Keratinocyte (primary cell): Measurements from ENCODE around the gene RAD23B. TPM values are rescaled to one million over a fixed set of nuclear protein-coding genes. Genes with fewer than 3 reads are reported as not detected.

Source experiments
- DNase-seq: peaks from one replicate; pipeline ENCODE4 v3.0.0-alpha.2; 2011; ENCODE audit warnings: low read depth, missing footprints, low spot score
- FAIRE-seq: peaks from 2 replicates; lab custom pipeline; 2011; peaks lifted over from hg19 to GRCh38; lab: Jason Lieb, UNC
- H2AFZ ChIP-seq: 2 replicates; pipeline ENCODE4 v1.6.0; 2012; ENCODE audit warnings: low read length, control low read depth, inconsistent platforms; ENCODE audit not compliant: control insufficient read depth
- H3K27ac ChIP-seq: 2 replicates; pipeline ENCODE4 v1.5.1; 2011; ENCODE audit warnings: low read length; ENCODE audit not compliant: control insufficient read depth, insufficient read depth
- H3K27me3 ChIP-seq: 3 replicates; pipeline ENCODE4 v1.6.0; 2011; ENCODE audit warnings: low read length; ENCODE audit not compliant: control insufficient read depth, insufficient read depth; ENCODE audit errors: extremely low read depth
- H3K36me3 ChIP-seq, 2 experiments: 2 replicates in 1 of 2; 3 replicates in 1 of 2; pipeline ENCODE4 v1.5.1; 2011; ENCODE audit warnings: low read length in 2 of 2, mild to moderate bottlenecking in 1 of 2; ENCODE audit not compliant: control insufficient read depth in 2 of 2, insufficient read depth in 2 of 2; ENCODE audit errors: extremely low read depth in 1 of 2
- H3K4me1 ChIP-seq: 3 replicates; pipeline ENCODE4 v1.5.1; 2011; ENCODE audit warnings: low read length; ENCODE audit not compliant: control insufficient read depth, insufficient read depth; ENCODE audit errors: extremely low read depth
- H3K4me2 ChIP-seq: 3 replicates; pipeline ENCODE4 v1.6.0; 2011; ENCODE audit warnings: low read depth, low read length; ENCODE audit not compliant: control insufficient read depth, insufficient read depth; ENCODE audit errors: extremely low read depth
- H3K4me3 ChIP-seq, 3 experiments: fragments of 200-600 bp in 1 of 3; sonication (generic) in 1 of 3; 2 replicates in 2 of 3; 3 replicates in 1 of 3; pipeline ENCODE4 v1.5.1; 2011 to 2016; ENCODE audit warnings: low read length in 3 of 3, mild to moderate bottlenecking in 3 of 3, control low read depth in 2 of 3, inconsistent platforms in 1 of 3, low read depth in 1 of 3, mixed read lengths in 1 of 3, mixed run types in 1 of 3, moderate library complexity in 1 of 3; ENCODE audit not compliant: control insufficient read depth in 2 of 3, insufficient read depth in 2 of 3; ENCODE audit errors: extremely low read depth in 1 of 3
- H3K79me2 ChIP-seq: 2 replicates; pipeline ENCODE4 v1.6.0; 2012; ENCODE audit warnings: low read length; ENCODE audit not compliant: control insufficient read depth, insufficient read depth
- H3K9ac ChIP-seq: 3 replicates; pipeline ENCODE4 v1.6.0; 2011; ENCODE audit warnings: low read length; ENCODE audit not compliant: control insufficient read depth, insufficient read depth; ENCODE audit errors: extremely low read depth
- H3K9me1 ChIP-seq: 3 replicates; pipeline ENCODE4 v1.6.0; 2011; ENCODE audit warnings: low read length; ENCODE audit not compliant: control insufficient read depth, insufficient read depth; ENCODE audit errors: extremely low read depth
- H3K9me3 ChIP-seq: 2 replicates; pipeline ENCODE4 v1.5.1; 2012; ENCODE audit warnings: low read depth, low read length; ENCODE audit not compliant: control insufficient read depth
- H4K20me1 ChIP-seq: 3 replicates; pipeline ENCODE4 v1.6.0; 2011; ENCODE audit warnings: low read length; ENCODE audit not compliant: control insufficient read depth, insufficient read depth; ENCODE audit errors: extremely low read depth
- CTCF ChIP-seq, 3 experiments: IDR thresholded peaks in 1 of 3; conservative IDR thresholded peaks in 1 of 3; optimal IDR thresholded peaks in 1 of 3; 2 replicates in 2 of 3; 3 replicates in 1 of 3; pipeline versions ENCODE3 to v1.5.1; 2011; ENCODE audit warnings: low read length in 3 of 3, mild to moderate bottlenecking in 3 of 3, moderate library complexity in 2 of 3, control low read depth in 1 of 3, inconsistent platforms in 1 of 3; ENCODE audit not compliant: insufficient read depth in 2 of 3; ENCODE audit errors: extremely low read depth in 1 of 3
- EZH2 ChIP-seq: IDR thresholded peaks from one replicate; pipeline ENCODE4 v1.6.1; 2012; ENCODE audit warnings: inconsistent platforms, mild to moderate bottlenecking, low read length, moderate library complexity
- dilution Hi-C: fragments of 300-500 bp; cut with MboI; formaldehyde crosslinking; loops from one replicate; pipeline ENCODE4 v1.7.0; 2020; ENCODE audit warnings: low sequenced_read_pairs; ENCODE audit not compliant: extremely low pct_ligation_motif_present
- polyA minus RNA-seq, 3 experiments: library from RNA; depleted of rRNA, polyadenylated mRNA; stranded (reverse); fragments of >200 nt; gene quantifications; 1 replicate in 1 of 3; 2 replicates in 1 of 3; 3 replicates in 1 of 3; pipeline ENCODE4 v1.2.3, GENCODE V29; 2011
- polyA plus RNA-seq, 5 experiments: library from polyadenylated mRNA; depleted of rRNA in 3 of 5; stranded (reverse) in 3 of 5; stranded (forward) in 1 of 5; unstranded in 1 of 5; fragments of >200 nt; gene quantifications; 1 replicate in 1 of 5; 2 replicates in 3 of 5; 3 replicates in 1 of 5; pipeline versions ENCODE4 v1.2.1 to v1.2.3, GENCODE V29; 2011 to 2012; ENCODE audit warnings: missing spikeins in 2 of 5, low read depth in 1 of 5, low replicate concordance in 1 of 5

Gene RAD23B
- polyA plus RNA-seq (141 to 253 TPM (median 168 TPM) in 3 replicates), polyA minus RNA-seq (132 to 176 TPM (median 171 TPM) in 3 replicates)
- polyA plus RNA-seq (2011; ENCODE audit: low read depth): 60.5 TPM
- 178 and 247 TPM in 2 replicates for polyA plus RNA-seq (2011; cell fraction: cytosol; rRNA removed)
- 110 and 116 TPM in 2 replicates for polyA plus RNA-seq (2011; cell fraction: nucleus; rRNA removed)
- 81.0 and 118 TPM in 2 replicates for polyA plus RNA-seq (2012; ENCODE audit: low replicate concordance)
- 148 TPM for polyA minus RNA-seq (2011; cell fraction: cytosol; rRNA and poly(A)+ RNA removed)
- polyA minus RNA-seq (2011; cell fraction: nucleus; rRNA and poly(A)+ RNA removed): 37.1 and 63.4 TPM in 2 replicates

DNA sequence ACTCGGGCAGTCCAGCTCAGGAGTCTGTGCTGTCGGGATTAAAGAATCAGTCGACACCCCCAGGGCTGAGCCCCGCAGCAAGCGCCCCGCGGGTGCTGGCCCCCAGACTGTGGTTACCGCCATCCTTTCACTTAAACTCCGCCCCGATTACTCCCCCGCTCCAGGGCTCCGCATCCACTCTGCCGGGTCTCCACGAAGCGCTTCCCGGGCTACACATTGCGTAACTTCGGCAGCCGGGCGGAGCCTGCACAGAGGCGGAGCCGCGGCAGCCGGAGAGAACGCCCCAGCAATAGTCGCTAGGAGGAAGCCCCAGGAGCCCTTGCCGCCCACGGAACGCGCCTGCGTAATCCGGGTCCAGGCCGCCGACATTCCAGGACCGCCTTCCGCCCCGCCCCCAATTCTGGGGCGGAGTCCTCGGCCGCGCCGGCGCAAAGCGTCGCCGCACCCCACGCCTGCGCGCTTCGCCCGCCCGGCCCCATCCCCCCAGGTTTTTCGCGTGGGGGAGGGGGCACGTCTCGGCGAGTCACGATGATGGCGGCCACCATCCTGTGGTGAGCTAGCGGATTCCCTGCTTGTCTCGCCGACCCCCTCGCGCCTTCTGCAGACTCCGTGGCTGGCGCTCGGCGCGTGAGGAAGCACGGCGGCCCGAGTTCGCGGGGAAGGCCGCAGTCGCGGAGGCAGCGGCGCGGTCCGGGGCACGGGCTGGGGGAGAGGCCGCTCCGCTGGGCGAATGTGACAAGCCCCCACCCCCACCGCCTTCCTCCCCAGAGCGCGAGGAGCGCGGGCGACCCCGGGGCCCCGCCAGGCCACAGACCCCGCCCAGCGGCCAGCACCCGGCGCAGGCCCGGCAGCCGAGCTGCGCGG lies at the start of gene RAD23B:
RAD23B (plus strand) TSS at position 521 of the 864 bp plus-strand sequence. CDS start 351 bp downstream, outside the sequence.
- peak within 1 kb of the TSS; percentile 66 for H2AFZ ChIP-seq
- peak within 1 kb of the TSS; percentile 93 for H3K27ac ChIP-seq
- H3K79me2 ChIP-seq: peaks cover 50% of the 10 kb centered on the region
- DNase-seq (peak; percentile 84), FAIRE-seq (peak; percentile 29)
- dilution Hi-C loops: no loop called here
- no peaks in the 10 kb centered on the region for H3K27me3 ChIP-seq
- no peak for TF ChIP-seq CTCF (optimal IDR thresholded peaks at IDR 0.05 in 1 of 3, IDR thresholded peaks at IDR 0.05 in 1 of 3, conservative IDR thresholded peaks at IDR 0.05 in 1 of 3; ENCODE audit: extremely low read depth in 1 of 3, insufficient read depth in 2 of 3, low read length in 3 of 3)
- no peak for TF ChIP-seq EZH2
- H3K36me3 ChIP-seq: no peaks in the 10 kb centered on the region
- peaks cover 34% of the 10 kb centered on the region for H3K4me1 ChIP-seq
- H4K20me1 ChIP-seq: peaks cover 32% of the 10 kb centered on the region
- H3K4me3 ChIP-seq: peak within 1 kb of the TSS; percentile 70 to 97 (median 93)
- H3K9ac ChIP-seq: peak within 1 kb of the TSS; percentile 98
- peak within 1 kb of the TSS; percentile 95 for H3K4me2 ChIP-seq
- peaks cover 2% of the 10 kb centered on the region for H3K9me1 ChIP-seq
- H3K9me3 ChIP-seq: no peaks in the 10 kb centered on the region

DNA sequence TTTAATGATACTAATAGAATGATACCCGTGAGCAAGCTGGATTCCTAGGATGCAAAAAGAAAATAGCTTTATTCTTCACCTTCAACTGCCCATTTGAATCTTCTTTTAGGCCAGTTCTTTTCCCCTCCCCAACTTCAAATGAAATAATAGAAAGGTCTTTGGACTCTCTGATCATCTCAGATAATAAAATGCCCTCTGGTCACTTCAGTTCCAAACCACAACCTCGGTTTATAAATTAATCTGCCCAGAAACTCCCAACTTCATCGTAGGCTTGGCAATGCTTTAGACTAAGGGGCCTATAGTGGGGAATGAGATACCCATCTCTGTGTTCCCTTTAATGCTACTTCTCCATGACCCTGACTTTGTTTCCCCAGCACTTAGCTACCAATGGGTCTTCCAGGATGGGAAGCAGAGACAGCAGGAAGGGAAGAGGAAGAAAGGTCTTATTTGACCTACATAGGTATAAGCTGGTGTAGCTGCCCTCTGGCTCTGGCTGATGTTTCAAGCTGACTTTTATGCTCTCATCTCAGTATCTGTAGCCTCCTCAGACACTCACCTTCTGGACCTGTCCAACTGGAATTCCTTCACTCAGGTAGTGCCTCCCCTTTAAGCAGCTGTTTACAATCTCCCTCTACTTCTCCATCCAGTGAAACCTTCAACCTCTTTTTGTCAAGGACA lies 47.2 kb upstream of the RAD23B start:
- dilution Hi-C loops: no loop called here
- Histone ChIP-seq H3K4me3 (no peak overlapping the region), H3K27me3 (no peaks in the 10 kb centered on the region), H3K9me3 (no peaks in the 10 kb centered on the region), H3K9me1 (no peaks in the 10 kb centered on the region), H2AFZ (no peak overlapping the region), H3K9ac (no peak overlapping the region), H3K27ac (no peak overlapping the region), H3K4me2 (no peak overlapping the region), H3K4me1 (no peaks in the 10 kb centered on the region), H3K79me2 (no peaks in the 10 kb centered on the region), H4K20me1 (no peaks in the 10 kb centered on the region), H3K36me3 (no peaks in the 10 kb centered on the region)
- TF ChIP-seq CTCF (optimal IDR thresholded peaks at IDR 0.05 in 1 of 3, IDR thresholded peaks at IDR 0.05 in 1 of 3, conservative IDR thresholded peaks at IDR 0.05 in 1 of 3; ENCODE audit: extremely low read depth in 1 of 3, insufficient read depth in 2 of 3, low read length in 3 of 3) (no peak), EZH2 (no peak)
- FAIRE-seq: no peak
- DNase-seq: no peak
